Measurements from ENCODE around the gene SLC38A4.

DNA sequence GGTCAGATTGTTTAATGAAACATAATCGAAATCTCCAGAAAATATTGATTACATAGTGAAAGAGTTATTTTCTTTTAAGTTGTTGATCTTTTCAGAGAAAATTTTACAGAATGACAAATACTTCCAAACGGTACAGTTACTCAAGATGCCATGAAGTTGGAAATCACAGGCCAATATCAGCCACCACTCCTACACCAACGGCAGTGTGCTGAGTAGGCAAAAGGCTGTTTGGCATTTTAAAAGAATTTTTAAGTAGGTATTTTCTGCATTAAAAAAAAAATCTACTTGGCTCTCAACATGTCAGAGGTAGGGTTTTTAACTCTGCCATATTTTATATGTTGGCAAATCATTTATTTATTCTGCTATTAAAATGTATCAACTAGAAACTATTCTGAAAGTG, 21.7 kb downstream of the SLC38A4 start:
- no peak for TF ChIP-seq POLR2A (IDR thresholded peaks at IDR 0.05; ENCODE audit: low read depth)
- TF ChIP-seq, protein P1, sequence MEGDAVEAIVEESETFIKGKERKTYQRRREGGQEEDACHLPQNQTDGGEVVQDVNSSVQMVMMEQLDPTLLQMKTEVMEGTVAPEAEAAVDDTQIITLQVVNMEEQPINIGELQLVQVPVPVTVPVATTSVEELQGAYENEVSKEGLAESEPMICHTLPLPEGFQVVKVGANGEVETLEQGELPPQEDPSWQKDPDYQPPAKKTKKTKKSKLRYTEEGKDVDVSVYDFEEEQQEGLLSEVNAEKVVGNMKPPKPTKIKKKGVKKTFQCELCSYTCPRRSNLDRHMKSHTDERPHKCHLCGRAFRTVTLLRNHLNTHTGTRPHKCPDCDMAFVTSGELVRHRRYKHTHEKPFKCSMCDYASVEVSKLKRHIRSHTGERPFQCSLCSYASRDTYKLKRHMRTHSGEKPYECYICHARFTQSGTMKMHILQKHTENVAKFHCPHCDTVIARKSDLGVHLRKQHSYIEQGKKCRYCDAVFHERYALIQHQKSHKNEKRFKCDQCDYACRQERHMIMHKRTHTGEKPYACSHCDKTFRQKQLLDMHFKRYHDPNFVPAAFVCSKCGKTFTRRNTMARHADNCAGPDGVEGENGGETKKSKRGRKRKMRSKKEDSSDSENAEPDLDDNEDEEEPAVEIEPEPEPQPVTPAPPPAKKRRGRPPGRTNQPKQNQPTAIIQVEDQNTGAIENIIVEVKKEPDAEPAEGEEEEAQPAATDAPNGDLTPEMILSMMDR (IDR thresholded peaks at IDR 0.05), result no peak
- TF ChIP-seq POLR2AphosphoS5 (IDR thresholded peaks at IDR 0.05), result no peak
- TF ChIP-seq EP300 (IDR thresholded peaks at IDR 0.05), result no peak
